ENCODE results near the gene PARP8.

Gene PARP8

GRCh38 chr5:50853151-50853550 lies 186.7 kb downstream of the PARP8 start:
- no peak for TF ChIP-seq CTCF (IDR thresholded peaks at IDR 0.05; ENCODE audit: low read depth, low read length, missing control alignments)
- in situ Hi-C loops (cut with HindIII; ENCODE audit: low pct_ligation_motif_present, low sequenced_read_pairs), result no loop called here
- Histone ChIP-seq H3K27me3 (replicated peaks) (no peaks in the 10 kb centered on the region), H3K27ac (no peak overlapping the region), H3K36me3 (replicated peaks) (no peaks in the 10 kb centered on the region), H3K4me3 (ENCODE audit: low read depth, low read length) (no peak overlapping the region)
- DNase-seq, result no peak

GRCh38 chr5:50854082-50854481 lies 187.6 kb downstream of the PARP8 start:
- in situ Hi-C loops (cut with HindIII; ENCODE audit: low pct_ligation_motif_present, low sequenced_read_pairs), result no loop called here
- H3K27ac ChIP-seq, result no peak overlapping the region
- no peak for DNase-seq
- H3K27me3 ChIP-seq (replicated peaks), result no peaks in the 10 kb centered on the region
- no peak overlapping the region for H3K4me3 ChIP-seq (ENCODE audit: low read depth, low read length)
- no peak for TF ChIP-seq CTCF (IDR thresholded peaks at IDR 0.05; ENCODE audit: low read depth, low read length, missing control alignments)
- H3K36me3 ChIP-seq (replicated peaks), result no peaks in the 10 kb centered on the region

DNA sequence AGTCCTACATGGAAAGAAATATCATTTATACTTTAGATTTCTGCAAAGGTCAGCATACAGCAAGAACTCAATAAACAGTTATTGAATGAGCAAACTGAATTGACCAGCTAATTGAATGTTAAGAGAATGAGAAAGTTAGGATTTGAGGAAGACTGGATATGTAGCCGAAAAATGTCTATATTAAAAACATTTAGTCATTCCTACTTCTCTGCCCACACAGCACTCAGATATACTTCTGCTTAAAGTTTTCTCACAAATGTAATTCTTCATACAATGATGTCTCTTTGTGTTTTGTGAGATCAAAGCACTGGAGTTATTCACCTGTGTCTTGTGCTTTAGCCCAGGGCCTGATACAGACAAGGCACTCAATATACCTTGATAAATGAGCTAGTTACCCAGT lies 188.6 kb downstream of the PARP8 start:
- no peak for DNase-seq

DNA sequence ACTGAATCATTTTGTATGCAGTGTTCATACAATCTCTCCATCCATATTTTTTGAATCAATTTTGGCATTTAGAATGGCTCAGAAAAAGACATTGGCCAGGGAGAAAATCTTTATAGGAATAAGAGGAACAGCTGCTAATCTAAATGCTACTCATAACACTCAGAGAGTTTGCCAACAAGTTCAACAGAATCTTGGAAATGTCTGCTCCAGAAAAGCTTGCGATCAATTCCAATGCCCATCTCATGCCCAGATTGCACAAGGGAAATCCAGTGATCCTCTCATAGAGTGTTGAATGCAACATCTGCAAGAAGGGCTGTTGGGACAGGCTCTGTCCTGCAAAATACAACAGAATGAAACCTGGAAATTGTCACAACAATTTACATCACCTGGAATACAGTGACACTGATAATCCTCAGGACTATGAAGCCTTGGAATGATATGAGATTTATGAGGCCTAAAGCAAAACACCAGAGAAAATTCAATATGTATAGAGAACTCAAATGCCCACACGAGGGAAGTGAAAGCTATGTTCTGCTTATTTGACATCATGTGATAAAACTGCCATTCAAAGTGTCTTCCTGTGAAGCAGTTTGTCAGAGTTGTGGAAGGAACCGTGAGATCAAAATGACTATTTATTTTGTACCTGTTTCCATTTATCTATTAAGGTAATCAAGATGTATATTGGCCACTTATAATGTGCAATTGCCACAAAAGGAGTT lies 190.1 kb downstream of the PARP8 start:
- H3K27me3 ChIP-seq (replicated peaks), result no peaks in the 10 kb centered on the region
- H3K4me3 ChIP-seq (ENCODE audit: low read depth, low read length), result no peak overlapping the region
- in situ Hi-C loops (cut with HindIII; ENCODE audit: low pct_ligation_motif_present, low sequenced_read_pairs), result no loop called here
- H3K36me3 ChIP-seq (replicated peaks), result no peaks in the 10 kb centered on the region
- TF ChIP-seq CTCF (IDR thresholded peaks at IDR 0.05; ENCODE audit: low read depth, low read length, missing control alignments), result no peak
- no peak overlapping the region for H3K27ac ChIP-seq
- DNase-seq, result no peak

More for the DNA sequence above, 188.6 kb downstream of the PARP8 start:
- Histone ChIP-seq H3K27me3 (replicated peaks) (no peaks in the 10 kb centered on the region), H3K27ac (no peak overlapping the region), H3K36me3 (replicated peaks) (no peaks in the 10 kb centered on the region), H3K4me3 (ENCODE audit: low read depth, low read length) (no peak overlapping the region)
- TF ChIP-seq CTCF (IDR thresholded peaks at IDR 0.05; ENCODE audit: low read depth, low read length, missing control alignments), result no peak
- in situ Hi-C loops (cut with HindIII; ENCODE audit: low pct_ligation_motif_present, low sequenced_read_pairs), result no loop called here

DNA sequence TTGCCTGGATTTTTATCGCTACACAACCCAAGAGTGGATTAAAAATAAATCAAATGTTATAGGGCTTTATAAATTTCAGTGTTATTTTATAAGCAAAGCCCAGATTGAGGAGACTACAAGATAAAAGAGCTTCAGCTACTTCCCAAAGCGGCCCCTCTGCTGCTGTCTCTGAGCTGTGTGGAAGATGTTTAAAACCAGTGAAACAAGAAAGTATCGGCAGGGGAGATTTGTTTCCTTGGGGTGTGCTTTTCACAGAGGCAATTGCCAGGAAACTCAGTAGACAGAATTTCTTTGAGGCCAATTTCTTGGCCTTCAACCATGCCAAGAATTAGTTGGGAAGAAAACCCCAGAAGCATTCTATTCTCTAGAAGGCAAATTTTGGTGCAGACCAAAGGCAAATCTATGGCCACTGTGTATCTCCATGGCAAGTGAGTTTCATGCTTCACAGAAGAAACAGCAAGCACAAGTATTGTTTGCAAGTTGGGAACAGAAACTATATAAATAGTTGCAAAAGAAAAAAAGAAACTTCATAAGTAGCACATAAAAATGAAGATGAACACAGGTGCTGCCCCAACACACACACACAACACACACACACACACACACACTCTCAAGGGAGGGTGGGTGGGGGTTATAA lies 197.2 kb downstream of the PARP8 start:
- in situ Hi-C loops (cut with HindIII; ENCODE audit: low pct_ligation_motif_present, low sequenced_read_pairs), result no loop called here
- no peaks in the 10 kb centered on the region for H3K27me3 ChIP-seq (replicated peaks)
- TF ChIP-seq CTCF (IDR thresholded peaks at IDR 0.05; ENCODE audit: low read depth, low read length, missing control alignments), result no peak
- H3K36me3 ChIP-seq (replicated peaks), result no peaks in the 10 kb centered on the region
- H3K4me3 ChIP-seq (ENCODE audit: low read depth, low read length), result no peak overlapping the region
- H3K27ac ChIP-seq, result no peak overlapping the region
- DNase-seq, result no peak

Data from brain microvascular endothelial cell (primary cell).